Measurements from ENCODE around the gene IRF8. TPM values are rescaled to one million over a fixed set of nuclear protein-coding genes. Genes with fewer than 3 reads are reported as not detected.
A peak's percentile ranks its signal among the peaks of the same experiment; 100 is the strongest.

IRF8 gene
- total and polyA plus RNA-seq, 7 donors = 3.5 to 74.0 (median 10.8) TPM

DNA sequence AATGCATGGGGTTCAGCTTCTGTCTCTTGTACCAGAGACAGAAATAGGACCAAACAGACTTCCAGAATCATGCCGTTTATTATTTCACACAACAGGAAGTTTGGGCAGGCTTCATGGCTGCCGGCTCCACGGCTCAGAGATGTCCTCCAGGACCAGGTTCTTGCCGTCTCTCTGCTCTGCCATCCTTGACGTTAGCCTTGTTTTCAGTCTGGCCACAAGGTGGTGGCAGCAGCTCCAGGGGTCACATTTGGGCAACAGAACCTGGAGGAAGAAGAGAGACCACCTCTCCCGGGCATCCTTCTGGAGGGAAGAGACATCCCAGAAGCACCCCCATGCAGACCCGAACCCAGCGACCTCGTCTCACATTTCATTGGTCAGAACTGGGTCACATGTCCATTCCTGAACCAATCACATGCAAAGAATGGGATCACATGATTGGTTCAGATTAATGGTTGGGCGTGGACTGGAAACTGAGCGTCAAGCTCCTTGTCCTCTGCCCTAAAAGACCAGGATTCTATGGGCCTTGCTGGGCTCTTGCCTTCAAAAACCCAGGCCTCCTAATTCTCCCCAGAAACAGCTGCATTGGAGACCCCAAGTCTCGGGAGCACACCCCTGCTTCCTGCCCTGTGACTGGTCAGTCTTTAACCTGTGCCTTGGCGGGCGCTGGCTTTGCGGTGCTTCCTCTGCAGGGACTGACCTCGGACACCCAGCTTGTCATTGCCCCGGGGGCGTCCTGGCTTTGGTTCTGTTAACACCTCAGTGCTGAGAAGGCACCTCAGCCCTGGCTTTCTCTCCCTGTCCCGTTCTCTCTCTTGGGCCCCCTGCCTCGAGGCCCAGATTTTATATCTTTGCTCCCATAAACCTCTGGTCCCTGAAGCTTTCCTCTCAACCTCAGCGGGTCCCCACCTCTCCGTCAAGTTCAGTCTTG lies 63.3 kb downstream of the IRF8 start:
- Histone ChIP-seq H3K27me3 (peaks cover 0 to 2% (median 0%) of the 10 kb centered on the region in 3 donors), H3K4me1 (peaks cover 0 to 21% (median 18%) of the 10 kb centered on the region in 4 donors), H3K36me3 (no peaks in the 10 kb centered on the region), H3K4me3 (no peak overlapping the region), H3K9me3 (no peaks in the 10 kb centered on the region), H3K27ac (no peak overlapping the region)
- no peak for DNase-seq
- 91 to 93% methylated on average over 22 of the region's 22 CpGs for WGBS, 2 donors
- intact Hi-C loops (cut with DNase I) = no loop called here
- TF ChIP-seq, protein P1, sequence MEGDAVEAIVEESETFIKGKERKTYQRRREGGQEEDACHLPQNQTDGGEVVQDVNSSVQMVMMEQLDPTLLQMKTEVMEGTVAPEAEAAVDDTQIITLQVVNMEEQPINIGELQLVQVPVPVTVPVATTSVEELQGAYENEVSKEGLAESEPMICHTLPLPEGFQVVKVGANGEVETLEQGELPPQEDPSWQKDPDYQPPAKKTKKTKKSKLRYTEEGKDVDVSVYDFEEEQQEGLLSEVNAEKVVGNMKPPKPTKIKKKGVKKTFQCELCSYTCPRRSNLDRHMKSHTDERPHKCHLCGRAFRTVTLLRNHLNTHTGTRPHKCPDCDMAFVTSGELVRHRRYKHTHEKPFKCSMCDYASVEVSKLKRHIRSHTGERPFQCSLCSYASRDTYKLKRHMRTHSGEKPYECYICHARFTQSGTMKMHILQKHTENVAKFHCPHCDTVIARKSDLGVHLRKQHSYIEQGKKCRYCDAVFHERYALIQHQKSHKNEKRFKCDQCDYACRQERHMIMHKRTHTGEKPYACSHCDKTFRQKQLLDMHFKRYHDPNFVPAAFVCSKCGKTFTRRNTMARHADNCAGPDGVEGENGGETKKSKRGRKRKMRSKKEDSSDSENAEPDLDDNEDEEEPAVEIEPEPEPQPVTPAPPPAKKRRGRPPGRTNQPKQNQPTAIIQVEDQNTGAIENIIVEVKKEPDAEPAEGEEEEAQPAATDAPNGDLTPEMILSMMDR (IDR thresholded peaks at IDR 0.05) = no peak
- TF ChIP-seq POLR2AphosphoS5 (IDR thresholded peaks at IDR 0.05) (no peak), POLR2A (IDR thresholded peaks at IDR 0.05) (no peak), EP300 (IDR thresholded peaks at IDR 0.05) (no peak)

DNA sequence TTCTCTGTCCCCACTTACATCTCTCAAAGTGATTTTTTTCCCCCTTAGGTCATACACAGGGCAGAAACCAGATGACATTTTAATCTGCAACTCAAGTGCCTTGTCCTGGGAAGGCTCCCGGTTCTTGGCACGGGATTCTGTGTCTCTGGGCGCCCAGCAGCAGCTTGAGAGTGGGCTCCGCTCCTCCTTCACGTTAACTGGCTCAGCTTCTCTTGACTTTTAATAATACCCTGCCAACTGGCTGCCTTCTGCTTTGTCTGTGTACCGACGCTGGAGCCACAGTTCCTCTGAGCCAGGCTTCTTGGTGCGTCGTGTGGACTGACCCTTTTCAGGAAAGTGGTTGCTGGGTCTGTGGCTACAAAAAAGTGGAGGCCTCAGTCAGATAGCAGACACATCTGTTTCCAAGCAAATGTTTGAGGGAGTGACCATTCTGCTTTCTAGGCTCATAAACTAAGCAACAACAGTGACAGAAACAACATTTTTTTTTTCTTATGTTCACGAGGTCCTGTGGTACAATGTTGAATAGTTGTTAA lies 64.9 kb downstream of the IRF8 start:
- TF ChIP-seq, protein P1 (IDR thresholded peaks at IDR 0.05) = no peak
- no peak for TF ChIP-seq POLR2A (IDR thresholded peaks at IDR 0.05)
- TF ChIP-seq EP300 (IDR thresholded peaks at IDR 0.05) = peak in 2 of 4 donors; percentile 14 to 42
- TF ChIP-seq POLR2AphosphoS5 (IDR thresholded peaks at IDR 0.05) = peak in 3 of 4 donors; percentile 80 to 84 (median 84)

DNA sequence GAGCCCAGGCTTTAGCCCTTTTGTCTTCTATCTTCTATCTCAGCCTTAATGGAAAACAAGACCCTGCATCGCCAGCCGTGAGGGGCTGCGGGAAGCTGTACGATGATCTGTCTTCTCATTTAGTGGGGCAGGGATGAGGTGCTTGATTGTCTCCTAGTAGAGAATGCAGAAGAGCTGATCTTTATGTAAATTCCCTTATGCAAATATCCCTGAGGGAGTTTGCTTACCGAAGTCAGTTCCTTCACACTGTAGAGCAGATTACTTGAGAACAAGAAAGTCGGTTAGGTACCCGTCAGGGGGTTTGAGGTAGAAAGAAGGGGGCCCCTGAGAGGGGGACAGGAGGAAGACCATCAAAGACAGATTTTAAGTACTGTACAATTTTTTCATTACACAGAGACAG lies 66.2 kb downstream of the IRF8 start:
- Histone ChIP-seq H3K4me3 (no peak overlapping the region), H3K9me3 (no peaks in the 10 kb centered on the region), H3K4me1 (peaks cover 0 to 21% (median 18%) of the 10 kb centered on the region in 4 donors), H3K27ac (no peak overlapping the region), H3K36me3 (no peaks in the 10 kb centered on the region), H3K27me3 (peaks cover 0 to 11% (median 0%) of the 10 kb centered on the region in 3 donors)
- DNase-seq = no peak
- TF ChIP-seq POLR2A (IDR thresholded peaks at IDR 0.05) (no peak), POLR2AphosphoS5 (IDR thresholded peaks at IDR 0.05) (no peak), EP300 (IDR thresholded peaks at IDR 0.05) (no peak)
- TF ChIP-seq, protein P1 (IDR thresholded peaks at IDR 0.05) = no peak
- 82 to 93% methylated on average over 7 of the region's 7 CpGs for WGBS, 2 donors
- intact Hi-C loops (cut with DNase I) = no loop called here

More for the DNA sequence above, 64.9 kb downstream of the IRF8 start:
- Histone ChIP-seq H3K4me3 (no peak overlapping the region), H3K36me3 (no peaks in the 10 kb centered on the region), H3K27ac (peak overlapping the region; percentile 36 to 70 (median 59)), H3K9me3 (no peaks in the 10 kb centered on the region), H3K4me1 (peaks cover 0 to 21% (median 18%) of the 10 kb centered on the region in 4 donors), H3K27me3 (peaks cover 0 to 9% (median 0%) of the 10 kb centered on the region in 3 donors)
- peak; percentile 94 for DNase-seq
- WGBS, 2 donors = 62 to 71% methylated on average over 10 of the region's 10 CpGs
- intact Hi-C loops (cut with DNase I) = no loop called here

DNA sequence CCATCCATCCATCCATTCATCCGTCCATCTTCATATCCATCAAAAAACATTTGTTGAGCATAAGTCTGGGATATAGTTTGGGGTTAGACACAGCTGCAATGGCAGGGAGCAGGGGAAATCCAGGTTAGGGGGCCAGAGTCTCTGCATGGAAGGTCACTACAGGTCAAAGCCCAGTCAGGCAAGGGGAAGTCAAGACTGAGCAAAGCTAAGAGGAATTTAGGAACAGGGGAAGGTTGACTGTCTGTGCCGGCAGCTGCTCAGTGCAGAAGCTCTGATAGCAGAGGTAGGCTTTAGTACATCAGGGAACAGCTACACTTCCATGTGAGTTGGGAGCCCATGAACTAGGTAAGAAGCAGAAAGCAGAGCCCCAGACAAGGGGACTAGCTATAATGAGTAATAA lies 68.1 kb downstream of the IRF8 start:
- Histone ChIP-seq H3K36me3 (no peaks in the 10 kb centered on the region), H3K9me3 (no peaks in the 10 kb centered on the region), H3K4me3 (no peak overlapping the region), H3K27ac (no peak overlapping the region), H3K4me1 (peaks cover 0 to 21% (median 18%) of the 10 kb centered on the region in 4 donors), H3K27me3 (peaks cover 0 to 16% (median 0%) of the 10 kb centered on the region in 3 donors)
- no peak for DNase-seq
- intact Hi-C loops (cut with DNase I) = no loop called here
- TF ChIP-seq POLR2AphosphoS5 (IDR thresholded peaks at IDR 0.05) (no peak), EP300 (IDR thresholded peaks at IDR 0.05) (no peak), POLR2A (IDR thresholded peaks at IDR 0.05) (no peak)
- TF ChIP-seq, protein P1 (IDR thresholded peaks at IDR 0.05) = no peak
- 21 to 68% methylated on average over 2 of the region's 2 CpGs for WGBS, 2 donors

All from sigmoid colon (tissue), 7 donors.